Suprapubic skin (tissue), 4 donors: Measurements from ENCODE around the gene ZNF25.

Experiments used
- CTCF ChIP-seq, 2 donors: fragments of 200-600 bp in 1 of 2; fragments of 450-650 bp in 1 of 2; sonication (generic) in 1 of 2; IDR thresholded peaks; one replicate each; pipeline ENCODE4 v1.5.1; 2016 to 2019; ENCODE audit warnings: antibody characterized with exemption in 2 of 2, mild to moderate bottlenecking in 1 of 2, moderate library complexity in 1 of 2
- POLR2A ChIP-seq, 2 donors: fragments of 450-650 bp; IDR thresholded peaks; one replicate each; pipeline ENCODE4 v1.6.1; 2017; ENCODE audit warnings: antibody characterized with exemption in 2 of 2, mild to moderate bottlenecking in 2 of 2, moderate library complexity in 2 of 2
- POLR2AphosphoS5 ChIP-seq, 3 donors: sonication (generic); formaldehyde crosslinking; IDR thresholded peaks; one replicate each; pipeline ENCODE4 v1.6.1; 2017; ENCODE audit warnings: antibody characterized with exemption in 3 of 3

GRCh38 chr10:37992083-37992482 lies 15.6 kb upstream of the ZNF25 start:
- TF ChIP-seq CTCF (IDR thresholded peaks at IDR 0.05) (no peak), POLR2A (IDR thresholded peaks at IDR 0.05) (no peak), POLR2AphosphoS5 (IDR thresholded peaks at IDR 0.05) (no peak)
